ENCODE measurements around the gene KDM4F.

Gene KDM4F

GRCh38 chr11:95042239-95042638, 7.0 kb upstream of the KDM4F start:
- TF ChIP-seq SNAI2 (CRISPR knock-in tag; IDR thresholded peaks at IDR 0.05) (no peak), POU6F1 (CRISPR knock-in tag; IDR thresholded peaks at IDR 0.05; ENCODE audit: borderline replicate concordance, low read depth) (no peak), TSHZ2 (CRISPR knock-in tag; IDR thresholded peaks at IDR 0.05) (no peak), ESRRG (CRISPR knock-in tag; IDR thresholded peaks at IDR 0.05) (no peak), ZFP30 (CRISPR knock-in tag; IDR thresholded peaks at IDR 0.05) (no peak), ZNF8 (CRISPR knock-in tag; IDR thresholded peaks at IDR 0.05) (no peak), ISL1 (CRISPR knock-in tag; IDR thresholded peaks at IDR 0.05) (no peak)
- ATAC-seq = no peak

- TF ChIP-seq CREB5 (CRISPR knock-in tag; IDR thresholded peaks at IDR 0.05; ENCODE audit: low read depth) = no peak
- TF ChIP-seq CSRNP3 (CRISPR knock-in tag; IDR thresholded peaks at IDR 0.05) = no peak
- TF ChIP-seq GLIS3 (CRISPR knock-in tag; IDR thresholded peaks at IDR 0.05) = no peak
- TF ChIP-seq TOX (CRISPR knock-in tag; IDR thresholded peaks at IDR 0.05; ENCODE audit: borderline replicate concordance) = no peak
- TF ChIP-seq ZFP3 (CRISPR knock-in tag; IDR thresholded peaks at IDR 0.05) = no peak
- TF ChIP-seq ARNTL (CRISPR knock-in tag; IDR thresholded peaks at IDR 0.05; ENCODE audit: borderline replicate concordance, low read depth) = no peak
- TF ChIP-seq TSHZ2 (CRISPR knock-in tag; IDR thresholded peaks at IDR 0.05) = no peak
- no peak for TF ChIP-seq CSDC2 (CRISPR knock-in tag; IDR thresholded peaks at IDR 0.05)
- ATAC-seq = no peak
These were observed 6.3 kb upstream of the KDM4F start for GRCh38 chr11:95042906-95043305.

- TF ChIP-seq ISL1 (CRISPR knock-in tag; IDR thresholded peaks at IDR 0.05) (no peak), BACH2 (CRISPR knock-in tag; IDR thresholded peaks at IDR 0.05; ENCODE audit: borderline replicate concordance) (no peak), GLIS3 (CRISPR knock-in tag; IDR thresholded peaks at IDR 0.05) (no peak), ZFP3 (CRISPR knock-in tag; IDR thresholded peaks at IDR 0.05) (no peak), CSRNP3 (CRISPR knock-in tag; IDR thresholded peaks at IDR 0.05) (no peak), POU6F1 (CRISPR knock-in tag; IDR thresholded peaks at IDR 0.05; ENCODE audit: borderline replicate concordance, low read depth) (no peak), ARNTL (CRISPR knock-in tag; IDR thresholded peaks at IDR 0.05; ENCODE audit: borderline replicate concordance, low read depth) (no peak), ZFP30 (CRISPR knock-in tag; IDR thresholded peaks at IDR 0.05) (no peak), CSDC2 (CRISPR knock-in tag; IDR thresholded peaks at IDR 0.05) (no peak)
- no peak for ATAC-seq
These were observed 5.2 kb upstream of the KDM4F start for GRCh38 chr11:95044010-95044409.
